HEK293 (cell line): ENCODE measurements around the gene HS1BP3.

ENCODE experiments used
- CTCF ChIP-seq: fragments of 450-650 bp; formaldehyde crosslinking; IDR thresholded peaks from 2 replicates; pipeline ENCODE4 v1.5.1; 2016; ENCODE audit warnings: missing biosample characterization, missing genetic modification characterization
- ZNF280C ChIP-seq: fragments of 450-650 bp; formaldehyde crosslinking; IDR thresholded peaks from 2 replicates; pipeline ENCODE4 v1.5.1; 2016; ENCODE audit warnings: missing biosample characterization, missing genetic modification characterization
- ZNF391 ChIP-seq: fragments of 450-650 bp; formaldehyde crosslinking; IDR thresholded peaks from 2 replicates; pipeline ENCODE4 v1.5.1; 2016; ENCODE audit warnings: low read depth, missing biosample characterization, missing genetic modification characterization, borderline replicate concordance
- ZNF48 ChIP-seq: fragments of 450-650 bp; formaldehyde crosslinking; IDR thresholded peaks from 2 replicates; pipeline ENCODE4 v1.5.1; 2016; ENCODE audit warnings: missing biosample characterization, missing genetic modification characterization
- ZNF514 ChIP-seq: fragments of 450-650 bp; formaldehyde crosslinking; IDR thresholded peaks from 2 replicates; pipeline ENCODE4 v1.5.1; 2016; ENCODE audit warnings: missing biosample characterization, missing genetic modification characterization
- ZNF529 ChIP-seq: fragments of 450-650 bp; formaldehyde crosslinking; IDR thresholded peaks from 2 replicates; pipeline ENCODE4 v1.5.1; 2017; ENCODE audit warnings: missing genetic modification characterization, missing biosample characterization; ENCODE audit not compliant: insufficient replicate concordance
- ZNF837 ChIP-seq: fragments of 450-650 bp; formaldehyde crosslinking; IDR thresholded peaks from 2 replicates; pipeline ENCODE4 v1.5.1; 2016; ENCODE audit warnings: missing biosample characterization, missing genetic modification characterization

GRCh38 chr2:20677301-20678085 is 26.6 kb upstream of the HS1BP3 start:
- TF ChIP-seq CTCF (tag by site-specific recombination) (no peak), ZNF280C (tag by site-specific recombination) (no peak), ZNF48 (no peak), ZNF837 (tag by site-specific recombination) (no peak), ZNF514 (tag by site-specific recombination) (no peak), ZNF529 (tag by site-specific recombination) (no peak), ZNF391 (no peak)
